GM19328 (cell line): ENCODE data around the gene ANKRD34A.

ENCODE experiments used
- ATAC-seq: cut with Tn5 transposase; IDR thresholded peaks from one replicate; pipeline ENCODE4 v1.9.1; 2021; ENCODE audit warnings: mild to moderate bottlenecking, moderate library complexity; ENCODE audit not compliant: unreplicated experiment

The ANKRD34A gene

GRCh38 chr1:145912128-145912641 is 52.2 kb downstream of the ANKRD34A start:
- ATAC-seq, result no peak
